ENCODE results near the gene PLEKHH2.
A peak's percentile ranks its signal among the peaks of the same experiment; 100 is the strongest.
"Not testable (repeated sequence)": the region's sequence is repeated elsewhere in the genome, so short reads cannot be mapped to it uniquely, and the experiment has no call there.

Gene PLEKHH2

DNA sequence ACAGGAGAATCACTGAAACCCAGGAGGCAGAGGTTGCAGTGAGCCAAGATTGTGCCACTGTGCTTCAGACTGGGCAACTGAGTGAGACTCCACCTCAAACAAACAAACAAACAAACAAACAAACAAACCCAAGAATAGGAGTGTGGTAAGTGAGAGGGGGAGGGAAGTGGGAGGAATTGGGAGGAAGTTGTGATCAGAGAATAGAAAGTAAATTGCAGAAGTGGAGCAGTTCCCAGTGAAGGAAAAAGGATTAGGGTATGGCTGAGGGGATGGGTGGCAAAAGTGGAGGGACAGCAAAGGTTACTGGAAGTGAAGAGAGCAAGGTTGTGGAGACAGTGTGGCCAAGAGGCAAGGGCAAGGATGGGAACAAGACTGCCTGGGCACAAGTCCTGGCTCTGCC is 80.3 kb downstream of the PLEKHH2 start:
- DNase-seq (ENCODE audit: low spot score) = no peak

DNA sequence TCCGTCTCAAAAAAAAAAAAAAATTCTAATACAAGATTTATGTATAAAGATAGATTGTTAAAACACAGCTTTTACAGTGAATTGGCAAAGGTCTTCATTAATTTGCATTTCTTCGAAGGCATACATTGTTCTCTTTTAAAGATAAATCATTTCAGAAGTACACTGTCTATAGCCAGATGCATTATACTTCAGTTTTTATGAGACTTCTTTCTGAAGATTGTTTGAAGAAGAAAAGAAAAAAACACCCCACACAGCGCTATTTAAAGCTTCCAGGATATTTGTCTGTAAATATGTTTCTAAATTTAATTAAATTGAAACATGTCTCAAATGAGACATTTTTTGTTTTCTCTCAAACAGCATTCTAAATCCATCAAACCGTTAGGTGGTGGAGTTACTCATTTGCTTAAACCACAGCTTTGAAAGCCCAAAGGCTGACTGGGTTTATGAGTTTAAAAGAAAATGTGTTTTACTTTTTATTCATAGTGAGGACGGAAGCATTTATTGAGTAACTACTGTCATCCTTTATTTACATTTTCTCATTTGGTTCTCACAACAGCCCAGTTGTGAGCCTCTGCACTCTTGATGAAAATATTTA is 81.6 kb downstream of the PLEKHH2 start:
- no peak for DNase-seq (ENCODE audit: low spot score)

DNA sequence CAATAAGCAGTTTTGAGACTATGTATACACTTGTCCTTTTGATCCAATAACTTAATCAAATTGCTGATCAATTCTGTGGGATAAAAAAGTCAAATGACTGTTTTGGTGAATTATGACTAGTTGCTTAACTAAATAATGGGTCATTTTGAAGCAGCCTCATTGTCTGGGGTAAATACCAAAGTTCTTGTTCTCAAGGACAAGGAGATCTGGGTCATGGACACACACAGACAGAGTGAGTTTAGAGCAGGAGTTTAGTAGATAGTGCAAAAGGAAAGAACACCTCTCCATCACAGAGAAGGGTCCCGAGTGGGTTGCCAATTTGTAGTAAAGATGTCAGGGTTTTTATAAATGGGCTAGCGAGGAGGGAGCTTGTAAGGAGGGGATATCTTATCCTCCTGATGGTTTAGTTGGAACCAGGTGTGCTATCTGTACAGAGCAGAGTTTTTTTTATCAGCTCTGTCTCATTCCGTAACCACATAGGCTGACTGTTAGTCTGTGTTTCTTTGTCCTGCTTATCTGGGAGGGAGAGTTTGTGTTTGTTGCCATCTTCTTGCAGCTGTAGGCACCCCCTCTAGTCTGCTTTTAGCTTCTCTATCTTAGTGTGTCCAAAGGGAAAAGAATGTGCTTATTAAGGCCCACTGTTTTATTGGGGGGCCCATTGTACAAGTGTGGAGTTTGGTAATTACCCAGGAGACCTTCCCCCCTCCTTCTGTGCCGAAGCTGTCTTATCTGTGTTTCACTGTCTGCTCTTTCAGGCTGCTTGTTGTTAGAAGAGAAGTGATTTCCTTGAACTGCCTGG is 87.9 kb downstream of the PLEKHH2 start:
- no peak for DNase-seq (ENCODE audit: low spot score)

DNA sequence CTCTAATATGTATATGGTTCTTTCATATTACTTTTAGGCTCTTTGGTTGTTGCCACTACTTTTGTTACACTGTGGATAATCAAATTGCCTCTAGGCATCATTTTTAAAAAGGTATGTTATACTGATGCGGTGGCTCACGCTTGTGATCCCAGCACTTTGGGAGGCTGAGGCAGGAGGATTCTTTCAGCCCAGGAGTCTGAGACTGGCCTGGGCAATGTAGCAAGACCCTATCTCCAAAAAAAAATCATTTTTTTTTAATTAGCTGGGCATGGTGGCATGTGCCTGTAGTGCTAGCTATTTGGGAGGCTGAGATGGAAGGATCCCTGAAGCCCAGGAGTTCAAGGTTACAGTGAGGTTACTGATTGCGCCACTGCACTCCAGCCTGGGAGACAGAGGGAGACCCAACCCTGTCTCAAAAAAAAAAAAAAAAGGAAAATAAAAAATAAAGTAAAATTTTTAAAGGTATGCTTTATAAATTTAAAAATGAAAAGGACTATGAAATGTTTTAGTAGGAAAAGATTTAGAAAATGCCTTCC is 88.7 kb downstream of the PLEKHH2 start:
- DNase-seq (ENCODE audit: low spot score) = no peak

DNA sequence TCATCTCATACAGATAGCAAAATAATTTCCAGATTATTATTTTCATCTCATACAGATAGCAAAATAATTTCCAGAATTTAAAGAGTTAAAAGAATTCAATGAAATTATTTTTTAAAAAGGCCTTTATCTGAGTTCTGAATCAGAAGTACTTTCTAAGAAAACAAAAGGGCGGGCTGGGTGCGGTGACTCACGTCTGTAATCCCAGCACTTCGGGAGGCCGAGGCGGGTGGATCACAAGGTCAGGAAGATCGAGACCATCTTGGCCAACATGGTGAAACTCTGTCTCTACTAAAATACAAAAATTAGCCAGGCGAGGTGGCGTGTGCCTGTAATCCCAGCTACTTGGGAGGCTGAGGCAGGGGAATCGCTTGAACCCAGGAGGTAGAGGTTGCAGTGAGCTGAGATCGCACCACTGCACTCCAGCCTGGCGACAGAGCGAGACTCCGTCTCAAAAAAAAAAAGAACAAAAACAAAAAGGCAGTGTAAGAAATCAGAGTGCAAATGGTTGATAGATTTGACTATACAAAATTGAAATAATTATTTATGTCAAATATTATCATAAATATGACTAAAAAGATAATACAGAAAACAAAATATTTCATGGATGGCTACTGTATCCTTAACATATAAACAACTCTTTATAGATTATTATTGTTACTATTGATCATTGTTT is 90.0 kb downstream of the PLEKHH2 start:
- DNase-seq (ENCODE audit: low spot score) = not testable (repeated sequence)

DNA sequence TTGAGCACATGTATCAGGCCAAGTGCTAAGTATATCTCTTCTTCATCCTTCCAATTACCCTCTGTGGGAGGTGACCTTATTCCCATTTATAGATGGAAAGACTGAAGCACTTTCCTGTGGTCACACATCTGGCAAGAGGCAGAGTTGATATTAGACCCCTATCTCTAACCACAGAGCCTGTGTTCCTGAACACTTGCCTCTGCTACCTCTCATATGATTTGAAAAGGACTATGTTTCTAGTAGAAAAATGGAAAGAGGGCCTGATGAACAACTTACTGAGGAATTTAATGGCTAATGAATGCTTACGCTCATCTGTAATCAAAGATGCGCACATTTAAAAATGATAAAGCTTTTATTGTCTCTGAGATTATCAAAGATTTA is 90.6 kb downstream of the PLEKHH2 start:
- no peak for DNase-seq (ENCODE audit: low spot score)

DNA sequence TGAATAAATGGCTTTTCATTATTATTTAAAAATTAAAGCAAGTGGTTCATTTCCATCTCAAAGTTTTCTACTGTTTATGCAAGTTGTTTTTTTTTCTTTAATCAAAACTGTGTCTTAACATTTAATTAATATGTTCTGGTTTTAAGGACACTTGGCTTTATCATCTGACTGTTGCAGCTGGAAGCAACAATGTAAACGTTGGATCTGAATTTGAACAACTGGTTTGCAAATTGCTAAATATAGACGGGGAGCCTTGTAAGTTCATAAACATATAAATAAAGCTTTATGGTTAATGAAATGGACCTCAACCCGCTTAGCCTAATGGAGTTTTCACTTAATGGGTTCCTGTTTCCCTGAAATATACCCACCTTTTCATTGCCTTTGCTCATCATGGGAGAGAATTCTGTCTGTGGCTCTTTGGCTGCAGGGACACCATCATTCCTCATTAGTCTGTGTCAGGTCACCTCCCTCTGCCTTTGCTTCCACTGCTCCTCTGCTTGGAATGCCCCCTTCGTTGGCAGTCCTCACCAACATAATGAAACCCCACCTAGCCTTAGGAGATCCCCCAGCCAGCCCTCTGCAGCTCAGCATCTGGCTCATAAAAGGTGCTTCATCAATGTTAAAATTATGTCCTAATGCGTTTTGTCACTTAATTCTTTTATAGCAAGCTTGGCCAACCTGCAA is 92.6 kb downstream of the PLEKHH2 start:
- no peak for DNase-seq (ENCODE audit: low spot score)

DNA sequence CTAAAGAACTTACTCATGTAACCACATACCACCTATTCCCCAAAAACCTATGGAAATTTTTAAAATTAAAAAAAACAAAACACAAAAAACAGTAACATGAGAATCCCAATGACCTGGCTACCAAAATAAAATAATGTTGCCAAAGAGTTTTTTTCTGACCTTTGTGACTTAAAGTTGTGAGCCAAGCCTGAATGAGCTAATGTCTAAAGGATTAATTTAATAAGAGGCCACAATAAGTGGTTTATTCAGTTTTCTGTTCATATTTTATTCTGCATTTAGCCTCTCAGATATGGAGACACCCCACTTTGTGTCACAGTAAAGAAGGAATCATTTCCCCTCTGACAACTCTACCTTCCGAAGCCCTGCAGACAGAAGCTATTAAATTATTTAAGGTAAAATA is 94.2 kb downstream of the PLEKHH2 start:
- no peak for DNase-seq (ENCODE audit: low spot score)

DNA sequence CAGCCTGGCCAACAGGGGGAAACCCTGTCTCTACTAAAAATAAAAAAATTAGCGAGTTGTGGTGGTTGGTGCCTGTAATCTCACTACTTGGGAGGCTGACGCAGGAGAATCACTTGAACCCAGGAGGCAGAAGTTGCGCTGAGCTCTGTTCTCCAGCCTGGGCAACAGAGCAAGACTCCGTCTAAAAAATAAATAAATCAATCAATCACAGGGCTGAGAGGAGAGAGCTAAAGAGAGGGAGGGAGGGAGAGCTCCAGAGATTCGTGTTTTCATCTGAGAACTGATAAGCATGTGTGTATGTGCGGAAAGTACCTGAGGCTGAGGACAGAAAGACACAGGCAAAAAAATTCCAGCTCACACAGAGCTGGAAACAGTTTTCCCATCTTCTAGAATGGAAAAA is 99.6 kb downstream of the PLEKHH2 start:
- no peak for DNase-seq (ENCODE audit: low spot score)

DNA sequence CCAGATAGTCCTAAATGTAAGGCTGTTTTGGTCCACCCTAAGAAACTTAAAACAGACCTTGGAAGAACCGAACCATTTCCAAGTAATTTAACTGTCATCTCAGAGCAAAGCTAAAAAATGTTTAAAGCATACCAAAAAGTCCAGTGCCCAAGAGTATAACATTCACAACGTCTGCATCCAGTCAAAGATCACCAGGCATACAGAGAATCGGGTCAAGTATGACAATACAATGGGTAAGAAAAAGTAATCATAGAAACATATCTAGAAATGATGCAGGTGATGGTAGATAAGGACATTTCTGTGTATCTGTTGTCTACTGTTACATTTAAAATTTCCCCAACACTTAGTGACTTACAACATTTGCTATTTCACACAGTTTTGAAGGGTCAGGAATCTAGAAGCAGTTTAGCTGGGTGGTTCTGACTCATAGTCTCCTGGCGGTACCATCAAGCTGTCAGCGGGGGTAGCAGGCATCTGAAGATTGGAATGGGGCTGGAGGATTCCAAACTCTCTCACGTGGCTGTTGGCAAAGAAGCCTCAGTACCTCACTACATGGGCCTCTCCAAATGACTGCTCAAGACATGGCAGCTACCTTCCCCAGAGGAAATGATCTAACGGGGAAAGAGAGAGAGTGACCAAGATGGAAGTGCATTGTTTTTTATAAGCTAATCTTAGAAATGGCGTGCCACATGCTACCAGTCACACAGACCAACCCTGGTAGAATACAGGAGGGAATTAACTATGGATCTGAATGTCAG is 100.2 kb downstream of the PLEKHH2 start:
- DNase-seq (ENCODE audit: low spot score) = peak; percentile 85

DNA sequence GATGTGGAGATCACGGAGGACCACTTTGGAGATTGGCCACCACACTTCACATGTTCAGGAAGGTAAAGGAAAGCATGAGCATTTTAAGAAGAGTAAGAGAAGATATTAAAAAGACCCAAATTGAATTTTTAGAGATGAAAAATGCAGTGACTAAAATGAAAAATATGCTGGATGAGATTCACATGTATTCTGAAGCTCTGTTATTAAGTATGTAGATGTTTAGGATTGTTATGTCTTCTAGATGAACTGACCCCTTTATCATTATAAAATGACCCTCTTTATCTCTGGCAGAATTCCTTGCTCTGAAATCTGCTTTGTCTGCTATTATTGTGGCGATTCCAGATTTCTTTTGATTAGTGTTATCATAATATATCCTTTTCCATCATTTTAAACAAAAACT is 100.8 kb downstream of the PLEKHH2 start:
- no peak for DNase-seq (ENCODE audit: low spot score)

DNA sequence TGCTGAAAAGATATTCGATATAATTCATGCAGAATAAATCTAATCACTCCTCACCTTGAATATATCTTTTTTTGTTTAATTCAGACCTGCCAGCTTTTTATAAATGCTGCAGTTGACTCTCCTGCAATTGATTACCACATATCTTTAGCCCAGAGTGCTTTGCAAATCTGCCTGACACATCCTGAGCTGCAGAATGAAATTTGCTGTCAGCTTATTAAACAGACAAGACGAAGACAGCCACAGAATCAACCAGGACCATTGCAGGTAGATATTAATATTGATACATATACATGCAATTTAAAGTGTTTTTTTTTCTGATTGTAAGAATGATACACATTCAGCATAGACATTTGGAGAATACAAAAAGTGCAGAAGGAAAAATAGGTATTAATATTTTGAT is 101.2 kb downstream of the PLEKHH2 start:
- no peak for DNase-seq (ENCODE audit: low spot score)

DNA sequence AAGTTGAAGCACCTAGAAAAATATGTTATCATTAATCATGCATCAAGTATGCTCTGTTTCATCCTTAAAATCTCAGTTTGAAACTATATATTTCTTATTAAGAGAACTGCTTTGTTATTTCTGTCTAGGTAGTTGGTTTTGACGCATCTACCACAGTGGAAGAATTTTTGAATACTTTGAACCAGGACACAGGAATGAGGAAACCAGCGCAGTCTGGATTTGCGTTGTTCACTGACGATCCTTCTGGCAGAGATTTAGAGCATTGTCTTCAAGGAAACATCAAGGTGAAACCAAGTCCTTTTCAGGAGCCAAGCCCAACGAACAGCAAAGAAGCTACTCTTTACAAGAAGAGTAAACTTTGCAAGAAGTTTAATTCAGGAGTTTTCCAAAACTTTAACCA is 106.6 kb downstream of the PLEKHH2 start:
- DNase-seq (ENCODE audit: low spot score) = peak; percentile 84

DNA sequence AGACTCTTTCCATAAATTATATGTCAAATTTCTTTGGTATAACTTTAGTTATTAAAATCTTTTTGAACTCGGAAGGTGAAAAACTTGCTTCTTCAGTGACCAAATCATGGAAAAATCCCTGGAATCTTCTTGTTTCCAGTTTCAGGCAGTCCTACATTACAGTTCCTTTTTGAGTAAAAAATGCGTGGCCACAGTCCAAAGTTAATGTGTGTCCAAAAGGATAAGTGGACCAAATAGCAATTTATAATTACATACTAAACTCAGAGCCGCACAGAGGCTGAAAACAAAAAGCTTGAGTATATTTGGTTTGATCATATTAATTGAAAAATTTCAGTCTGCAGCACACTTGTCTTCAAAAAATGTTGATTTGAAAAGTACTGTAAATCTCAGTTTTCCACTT is 108.4 kb downstream of the PLEKHH2 start:
- peak; percentile 83 for DNase-seq (ENCODE audit: low spot score)

DNA sequence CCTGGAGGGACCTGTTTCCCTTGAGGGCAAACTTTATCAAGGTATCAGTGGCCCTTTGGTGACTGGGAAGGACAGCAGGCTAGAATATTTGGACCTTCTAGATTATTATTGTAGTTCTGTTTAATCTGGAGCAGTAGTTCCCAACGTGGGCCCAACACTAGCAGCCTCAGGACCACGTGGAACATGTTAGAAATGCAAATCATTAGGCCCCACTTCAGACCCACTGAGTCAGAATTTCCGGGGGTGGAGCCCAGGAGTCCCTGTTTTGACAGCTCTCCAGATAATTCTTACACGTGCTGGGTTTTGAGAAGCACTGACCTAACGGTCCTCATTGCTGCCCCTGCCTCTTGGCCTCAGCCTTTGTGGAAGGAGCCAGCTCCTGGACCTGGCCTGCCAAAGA is 111.3 kb downstream of the PLEKHH2 start:
- DNase-seq (ENCODE audit: low spot score) = no peak

DNA sequence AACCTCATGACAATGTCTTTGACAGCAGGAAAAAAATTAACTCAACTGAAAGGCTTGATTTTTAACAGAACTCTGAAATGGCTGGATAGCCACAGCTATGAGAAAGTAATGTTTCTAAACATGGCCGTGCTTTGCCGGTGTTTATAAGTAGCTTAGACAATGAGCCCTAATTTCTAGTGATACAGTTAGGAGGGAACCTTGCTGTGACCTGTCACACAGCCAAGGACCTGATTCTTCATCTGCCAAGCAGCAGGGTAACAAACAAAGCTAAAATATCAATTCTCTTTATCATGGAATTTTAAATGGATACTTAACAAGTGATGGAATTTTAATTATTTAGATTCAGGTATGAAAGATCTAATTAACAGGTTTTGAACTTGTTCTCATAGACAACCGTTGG is 112.5 kb downstream of the PLEKHH2 start:
- peak; percentile 49 for DNase-seq (ENCODE audit: low spot score)

DNA sequence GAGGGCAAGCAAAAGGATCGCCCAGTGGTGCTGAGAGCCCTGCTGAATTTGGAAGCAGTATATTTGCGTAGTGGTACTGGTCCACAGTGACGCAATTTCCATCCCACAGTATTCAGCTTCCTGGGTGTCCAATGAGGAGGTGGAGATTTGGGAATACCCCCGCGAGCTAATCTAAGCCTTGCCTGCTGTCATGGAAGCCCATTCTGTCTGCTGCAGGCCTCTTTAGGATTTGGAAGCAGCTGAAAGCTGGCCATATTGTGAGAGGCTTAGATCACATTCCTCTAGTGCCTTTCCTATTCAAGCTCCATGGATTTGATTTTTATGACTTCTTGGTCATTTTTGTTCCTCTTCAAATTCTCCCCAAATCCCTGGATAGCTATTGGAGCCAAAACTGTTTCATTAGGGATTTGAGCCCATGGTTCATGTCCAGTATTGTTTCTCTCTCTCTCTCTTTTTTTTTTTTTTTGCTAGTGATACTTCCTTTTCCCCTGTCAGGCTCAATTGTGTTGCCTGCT is 114.5 kb downstream of the PLEKHH2 start:
- no peak for DNase-seq (ENCODE audit: low spot score)

DNA sequence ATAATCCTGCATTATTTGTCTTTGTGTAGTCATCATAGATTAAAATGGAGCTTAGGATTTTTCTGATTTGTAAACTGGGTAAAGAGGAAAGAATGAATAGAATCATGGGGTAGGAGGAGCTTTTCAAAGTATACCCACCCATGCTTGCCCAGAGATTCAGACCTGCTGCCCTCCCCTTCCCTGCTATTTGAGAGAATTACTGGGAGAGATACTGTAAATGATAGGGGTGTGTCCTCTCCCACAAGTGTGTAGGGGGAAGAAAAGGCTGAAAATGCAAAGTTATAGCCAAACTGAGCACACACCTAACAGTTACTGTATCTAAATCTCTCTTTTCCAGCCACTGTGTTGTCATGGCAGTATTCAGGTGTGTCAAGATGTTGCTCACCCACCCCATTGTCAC is 115.2 kb downstream of the PLEKHH2 start:
- DNase-seq (ENCODE audit: low spot score) = no peak

DNA sequence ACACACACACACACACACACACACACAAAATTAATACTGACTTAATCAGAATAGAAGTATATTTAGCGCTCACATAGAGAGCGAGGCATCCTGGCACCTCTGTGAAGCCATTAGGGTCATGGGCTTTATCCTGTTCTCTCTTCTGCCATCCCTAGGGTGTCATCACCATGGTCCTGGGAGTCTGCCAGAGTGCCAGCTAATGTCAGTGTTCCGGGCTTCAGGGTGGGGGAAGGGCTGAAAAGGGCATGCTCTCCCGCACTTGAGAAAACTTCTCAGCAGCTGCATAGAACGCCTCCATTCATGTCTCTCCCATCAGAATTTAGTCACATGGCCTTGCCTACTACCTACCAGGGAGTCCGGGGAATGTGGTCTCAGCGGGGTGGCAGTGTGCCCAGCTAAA is 117.1 kb downstream of the PLEKHH2 start:
- peak; percentile 46 for DNase-seq (ENCODE audit: low spot score)

DNA sequence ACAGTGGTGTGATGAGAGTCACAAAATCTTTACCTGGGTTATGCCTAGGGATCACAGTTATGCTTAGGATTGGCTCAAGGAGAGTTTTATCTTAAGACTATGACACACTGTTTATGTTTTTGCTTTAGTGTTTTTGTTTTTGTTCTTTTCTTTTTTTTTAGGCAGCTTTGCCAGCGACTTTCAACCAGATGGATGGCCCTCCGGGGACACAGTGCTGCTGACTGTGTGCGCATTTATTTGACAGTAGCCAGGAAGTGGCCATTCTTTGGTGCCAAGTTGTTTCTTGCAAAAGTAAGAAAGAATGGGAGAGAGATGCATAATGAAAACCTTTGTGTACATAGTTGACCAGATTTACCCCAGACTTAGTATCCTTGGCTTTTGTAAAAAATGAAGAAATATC is 121.7 kb downstream of the PLEKHH2 start:
- DNase-seq (ENCODE audit: low spot score) = no peak

DNA sequence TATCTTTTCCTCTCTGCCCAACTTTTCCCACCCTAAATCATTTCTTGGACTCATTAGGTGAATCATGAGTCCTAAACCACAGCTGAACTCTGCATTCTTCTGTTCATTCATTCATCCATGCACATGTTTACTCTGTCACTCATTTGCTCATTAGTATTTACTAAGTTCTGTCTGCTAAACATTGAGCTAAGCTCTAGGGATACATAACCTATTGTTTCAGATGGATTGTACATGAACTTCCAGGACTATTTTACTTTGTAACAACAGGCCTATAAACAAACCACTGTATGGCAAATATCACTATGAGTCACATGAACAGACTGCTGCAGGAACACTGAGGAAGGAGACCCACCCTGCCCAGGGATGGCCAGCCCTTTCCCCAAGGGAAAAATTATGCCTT is 122.1 kb downstream of the PLEKHH2 start:
- DNase-seq (ENCODE audit: low spot score) = peak; percentile 98

DNA sequence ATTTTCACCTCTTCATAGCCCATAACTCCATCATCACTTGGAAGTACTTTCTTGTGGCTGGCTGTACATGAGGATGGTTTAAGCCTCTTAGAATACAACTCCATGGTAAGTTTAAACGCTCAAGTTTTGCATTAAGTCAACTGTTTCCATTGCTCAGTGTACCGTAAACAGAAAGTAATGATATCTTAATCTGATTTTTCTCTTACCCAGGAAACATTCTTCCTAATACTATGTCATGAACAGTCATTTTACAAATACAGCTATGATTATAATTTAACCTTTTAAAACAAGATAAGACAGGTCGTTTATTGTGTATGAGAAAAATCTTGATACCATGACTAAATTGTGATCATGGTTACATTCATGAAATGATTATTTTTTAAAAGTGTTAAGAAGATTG is 125.2 kb downstream of the PLEKHH2 start:
- peak; percentile 84 for DNase-seq (ENCODE audit: low spot score)

Data from kidney tubule cell (primary cell).